HuH-7.5 (cell line): ENCODE measurements around the gene XIRP1.

Source experiments
- DNase-seq: peaks from one replicate; pipeline ENCODE4 v3.0.0; 2011; ENCODE audit warnings: low spot score

XIRP1 gene

DNA sequence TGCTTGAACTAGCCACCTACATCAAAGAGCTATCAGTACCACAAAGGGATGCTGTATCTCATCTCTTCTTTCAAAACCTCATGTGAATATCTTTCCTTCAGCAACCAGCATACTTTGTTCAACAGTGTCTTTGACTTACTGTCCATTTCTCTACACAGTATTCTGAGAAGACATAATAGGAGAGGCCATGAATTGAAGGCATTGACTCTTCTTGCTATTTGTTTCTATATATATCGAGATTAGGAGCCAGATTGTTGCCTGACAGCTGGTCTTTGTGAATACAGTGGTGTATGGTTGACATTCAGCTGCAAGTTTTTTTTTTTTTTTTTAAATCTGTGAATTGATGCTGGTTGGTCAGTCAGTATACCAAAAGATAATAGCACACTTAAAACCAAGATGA lies 26.9 kb downstream of the XIRP1 start:
- DNase-seq, result no peak

GRCh38 chr3:39164414-39164813 lies 28.0 kb downstream of the XIRP1 start:
- DNase-seq, result no peak

- no peak for DNase-seq
Observed at GRCh38 chr3:39158148-39158715, 34.2 kb downstream of the XIRP1 start.

DNA sequence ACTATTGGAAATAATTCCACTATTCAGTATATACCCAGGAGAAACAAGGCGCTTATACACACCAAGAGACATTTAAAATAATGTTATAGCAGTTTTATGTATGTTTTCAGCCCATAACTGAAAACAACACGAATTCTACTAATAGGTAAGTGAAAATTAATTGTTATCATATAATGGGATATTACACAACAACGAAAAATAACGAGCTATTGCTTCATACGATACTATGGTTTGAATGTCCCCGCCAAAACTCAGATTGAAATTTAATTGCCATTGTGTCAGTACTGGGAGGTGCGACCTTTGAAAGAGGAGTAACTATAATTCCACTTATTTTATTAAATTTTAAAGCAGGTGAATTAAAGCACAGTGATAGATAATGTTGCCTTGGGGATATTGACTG lies 35.0 kb downstream of the XIRP1 start:
- no peak for DNase-seq

DNA sequence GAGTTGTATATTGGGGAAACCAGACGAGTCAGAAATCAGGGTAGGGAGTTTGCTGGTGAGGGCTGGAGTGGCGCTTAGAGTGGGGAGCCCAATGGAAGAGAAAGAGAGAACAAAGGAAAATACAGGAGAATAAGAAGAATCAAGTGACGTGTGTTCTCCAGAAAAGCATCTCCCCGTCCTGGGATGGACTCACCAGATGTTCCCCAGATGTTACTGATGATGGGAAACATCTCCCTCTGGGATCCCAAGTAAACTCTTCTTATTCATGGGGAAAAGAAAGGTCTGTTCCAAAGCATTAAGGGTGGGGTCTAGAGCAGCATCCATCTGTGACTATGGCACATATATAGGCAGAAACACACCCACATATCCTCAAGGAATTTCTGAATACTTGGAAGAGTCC lies 36.0 kb downstream of the XIRP1 start:
- DNase-seq, result no peak

GRCh38 chr3:39154280-39155021 lies 37.9 kb downstream of the XIRP1 start:
- DNase-seq, result peak; percentile 53

DNA sequence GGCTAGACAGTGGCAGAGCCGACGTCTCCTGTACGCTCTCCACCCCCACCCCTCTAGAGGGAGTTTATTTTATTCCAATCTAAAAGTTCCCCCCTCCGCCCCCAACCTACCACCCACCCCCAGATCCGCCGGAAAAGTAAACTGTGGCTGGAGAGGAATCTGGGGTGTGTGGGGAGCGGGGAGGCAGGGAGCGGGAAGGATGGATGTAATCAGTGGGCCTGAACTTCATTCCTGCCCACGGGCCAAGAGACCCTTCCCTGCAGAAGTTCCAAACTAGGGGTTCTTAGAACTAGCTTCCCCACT lies 38.5 kb downstream of the XIRP1 start:
- no peak for DNase-seq

DNA sequence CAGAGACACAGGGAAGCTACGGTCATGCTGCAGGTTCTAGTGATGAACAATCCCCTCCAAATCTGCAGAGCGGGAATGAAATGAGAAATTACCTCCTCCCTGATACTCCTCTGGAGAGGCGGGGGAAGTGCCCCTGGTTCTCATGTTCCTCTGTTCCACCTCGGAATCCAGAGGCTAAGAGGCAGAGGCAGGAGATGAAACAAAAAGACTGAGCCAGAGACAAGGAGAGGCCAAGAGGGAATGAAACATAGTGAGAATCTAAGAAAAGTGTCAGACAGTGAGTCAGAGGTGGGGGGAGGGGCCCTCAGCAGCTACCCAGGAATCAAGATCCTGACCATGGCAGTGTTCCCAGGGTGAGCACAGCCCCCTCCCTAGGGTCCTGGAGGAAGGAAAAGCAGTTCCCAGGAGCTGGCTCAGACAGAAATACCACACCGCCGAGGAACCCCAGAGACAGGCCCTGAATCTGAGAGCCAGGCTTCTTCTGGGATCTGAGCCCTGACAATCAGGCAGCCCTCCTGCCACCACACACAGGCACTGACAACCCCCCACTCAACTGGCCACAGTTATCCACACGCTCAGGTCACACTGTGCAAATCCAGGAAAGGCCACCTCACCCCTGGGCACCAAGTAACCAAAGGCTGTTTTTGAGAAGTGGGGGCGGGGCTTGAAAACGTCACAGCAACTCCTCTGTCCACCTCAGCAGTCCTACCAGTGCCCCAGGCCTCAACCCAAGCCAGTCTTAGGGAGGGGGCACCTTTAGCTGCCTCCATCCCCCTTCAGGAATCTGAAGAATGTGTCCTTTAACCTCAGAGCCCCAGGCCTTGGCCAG lies 41.4 kb downstream of the XIRP1 start:
- DNase-seq, result no peak

DNA sequence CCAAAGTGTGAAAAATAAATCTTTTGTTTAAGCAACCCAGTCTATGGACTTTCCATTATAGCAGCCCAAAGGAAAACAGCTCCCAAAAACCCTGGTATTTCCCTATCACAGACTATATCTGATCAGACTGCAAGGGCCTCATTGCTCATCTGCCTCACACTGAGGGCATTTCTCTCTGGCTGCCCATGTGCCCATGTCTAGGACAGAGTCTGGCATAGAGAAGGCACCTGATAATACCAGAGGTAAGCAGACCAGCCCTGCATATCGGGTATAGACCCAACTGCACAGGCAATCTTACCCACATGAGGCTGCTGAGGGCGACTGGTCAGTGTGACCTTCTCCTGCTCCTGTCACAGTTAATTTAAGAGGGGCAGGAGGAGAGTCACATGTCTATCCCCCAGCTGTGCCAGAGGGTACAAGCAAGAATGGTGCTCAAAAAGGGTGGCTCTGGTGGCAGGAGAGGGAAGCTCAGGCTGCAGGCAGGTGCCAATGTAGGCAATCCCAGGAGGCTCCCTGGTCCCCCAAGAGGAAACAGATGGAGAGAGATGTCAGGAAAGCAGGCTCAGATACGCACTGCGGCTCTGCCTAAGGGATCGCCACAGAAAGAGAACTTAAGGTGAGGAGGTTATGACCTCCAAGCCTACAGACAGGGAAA lies 42.1 kb downstream of the XIRP1 start:
- DNase-seq, result no peak

DNA sequence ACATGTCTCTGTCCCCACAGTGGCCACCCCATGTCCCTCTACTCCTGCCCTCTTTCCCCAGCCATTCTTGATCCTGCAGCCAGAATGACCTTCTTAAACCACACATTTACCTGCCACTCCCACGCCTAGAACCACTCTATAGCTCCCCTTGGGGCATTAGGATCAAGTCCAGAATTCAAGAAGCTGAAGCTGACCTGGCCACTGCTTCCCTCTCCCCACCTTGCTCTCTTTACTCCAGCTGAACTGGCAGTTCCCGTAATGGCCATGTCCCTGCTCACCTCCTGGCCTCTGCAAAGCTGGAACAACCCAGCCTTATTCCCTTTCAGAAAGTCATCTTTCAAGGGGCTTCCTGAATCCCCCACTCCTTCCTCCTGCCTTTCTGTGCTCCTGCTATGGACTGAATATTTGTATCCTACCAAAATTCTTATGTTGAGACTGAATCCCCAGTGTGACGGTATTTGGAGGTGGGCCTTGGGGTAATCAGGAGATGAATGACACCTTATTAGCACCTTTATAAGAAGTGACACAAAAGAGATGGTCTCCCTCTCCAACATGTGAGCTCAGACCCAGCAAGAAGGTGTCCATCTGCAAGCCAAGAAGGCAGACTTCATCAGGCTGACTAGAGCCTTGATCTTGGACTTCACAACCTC lies 42.8 kb downstream of the XIRP1 start:
- no peak for DNase-seq

DNA sequence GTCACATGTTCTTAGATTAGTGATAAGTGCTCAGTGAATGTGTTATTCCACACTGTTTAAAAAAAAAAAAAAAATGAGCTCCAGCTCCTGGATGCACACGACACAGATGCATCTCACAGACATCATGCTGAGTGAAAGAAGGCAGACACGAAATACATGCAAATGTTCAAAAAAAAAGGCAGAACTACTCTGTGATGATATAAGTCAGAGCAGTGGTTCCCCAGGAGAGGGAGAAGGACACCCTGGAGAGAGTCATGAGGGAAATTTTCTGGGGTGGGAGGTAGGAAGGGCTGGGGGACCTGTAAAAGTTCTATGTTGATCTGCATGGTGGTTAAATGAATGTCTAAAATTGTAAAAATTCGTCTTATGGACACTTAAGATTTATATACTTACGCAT lies 43.3 kb downstream of the XIRP1 start:
- DNase-seq, result no peak

DNA sequence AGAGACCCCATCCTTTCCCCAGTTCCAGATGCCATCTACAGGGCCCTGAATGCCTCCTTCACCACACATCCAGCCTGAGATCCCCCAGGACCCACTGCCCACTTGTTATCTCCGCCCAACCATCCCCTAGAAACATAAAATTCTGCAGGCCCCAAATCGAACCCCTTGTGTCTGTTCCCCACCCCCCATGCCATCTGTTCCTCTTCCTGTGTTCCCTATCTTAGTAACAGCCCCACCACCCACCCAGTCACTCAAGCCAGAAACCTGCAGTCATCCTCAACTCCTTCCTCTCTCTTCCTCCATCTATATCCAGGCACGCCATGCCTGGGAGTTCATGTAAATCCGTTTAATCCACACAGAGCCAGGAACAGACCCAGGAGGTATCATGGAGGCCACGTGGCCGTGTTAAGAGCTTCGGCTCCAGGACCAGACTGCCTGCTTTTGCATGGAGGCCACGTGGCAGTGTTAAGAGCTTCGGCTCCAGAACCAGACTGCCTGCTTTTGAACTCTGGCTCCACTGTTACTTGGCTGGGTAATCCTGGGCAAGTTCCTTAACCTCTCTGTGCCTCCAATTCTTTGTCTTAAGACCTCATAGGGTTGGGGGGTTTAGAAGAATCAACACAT lies 43.8 kb downstream of the XIRP1 start:
- DNase-seq, result no peak

GRCh38 chr3:39147711-39148434 lies 44.5 kb downstream of the XIRP1 start:
- DNase-seq, result no peak

GRCh38 chr3:39146611-39147591 lies 45.5 kb downstream of the XIRP1 start:
- DNase-seq, result no peak

DNA sequence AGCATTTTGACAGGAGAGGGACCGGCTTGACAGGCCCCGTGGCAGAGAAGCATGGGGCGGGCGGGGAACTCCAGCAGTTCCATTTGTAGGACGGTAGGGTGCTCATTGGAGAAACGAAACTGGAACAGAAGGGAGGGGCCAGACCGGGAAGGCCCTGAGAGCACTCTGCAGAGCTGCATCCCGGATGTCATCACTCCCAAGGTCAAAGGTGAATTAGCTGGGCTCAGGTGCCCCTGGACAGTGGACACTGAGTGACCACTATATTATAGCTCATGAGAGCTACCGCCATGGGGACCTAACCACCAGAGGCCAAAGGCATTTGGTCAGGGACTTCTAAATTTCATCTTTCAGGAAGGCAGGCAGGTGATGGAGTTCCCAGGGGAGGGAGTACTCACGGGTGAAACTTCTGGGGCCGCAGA lies 46.3 kb downstream of the XIRP1 start:
- DNase-seq, result no peak

GRCh38 chr3:39144748-39145380 lies 47.5 kb downstream of the XIRP1 start:
- DNase-seq, result no peak

- DNase-seq, result no peak
Observed at GRCh38 chr3:39144095-39144747, 48.2 kb downstream of the XIRP1 start.

DNA sequence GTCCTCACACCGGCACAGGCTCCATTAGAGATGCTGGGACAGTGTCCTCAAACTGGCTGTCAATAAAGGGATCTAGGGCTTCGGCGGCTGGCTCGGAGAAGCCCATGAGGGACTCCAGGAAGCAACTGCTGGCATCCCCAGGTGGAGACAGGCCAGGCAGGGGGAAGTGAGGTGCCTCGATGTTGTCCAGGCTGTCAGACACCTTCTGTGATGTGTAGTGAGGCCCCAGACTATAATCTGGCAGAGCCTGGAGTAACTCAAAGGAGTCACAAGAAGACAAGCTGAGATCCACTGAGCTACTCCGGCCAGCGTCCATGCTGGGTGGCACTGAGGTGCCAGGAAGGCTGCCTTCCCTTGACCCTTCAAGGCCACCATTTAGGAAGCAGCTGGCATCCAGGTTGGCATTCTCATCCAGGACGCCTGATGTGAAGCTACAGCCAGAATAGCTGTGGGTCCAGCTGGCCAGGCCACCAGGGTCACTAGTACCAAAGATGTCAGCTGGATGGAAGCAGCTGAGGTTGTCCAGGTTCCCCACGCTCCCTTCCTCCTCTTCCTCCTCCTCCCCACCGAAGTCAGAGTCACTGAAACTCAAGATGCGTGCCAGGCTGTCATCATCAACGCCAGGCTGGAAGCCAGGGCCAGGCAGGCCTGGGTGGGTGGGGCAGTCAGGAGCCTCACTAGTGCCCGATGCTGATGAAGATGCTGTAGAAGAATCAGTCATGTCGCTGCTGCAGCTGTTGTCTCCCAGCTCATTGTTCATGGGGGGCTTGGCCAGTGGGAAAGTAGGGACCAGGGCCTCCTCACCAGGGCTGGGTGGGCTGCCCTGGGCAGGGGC lies 49.1 kb downstream of the XIRP1 start:
- no peak for DNase-seq
